Measurements from ENCODE around the gene ITGAE. TPM values are rescaled to one million over a fixed set of nuclear protein-coding genes. Genes with fewer than 3 reads are reported as not detected.
A peak's percentile ranks its signal among the peaks of the same experiment; 100 is the strongest.

The ITGAE gene
- total and polyA plus RNA-seq, 10 of the 15 experiments (the other 5 are each of a cell fraction or from before 2014, with no cell fraction given), result 13.1 to 161 (median 34.8) TPM

- ChIA-PET SMC1A (ENCODE audit: uncharacterized antibody, unreplicated experiment) (interaction anchor here (1.0 to 4.0 kb wide), 7 partner anchors 10 to 24 kb away, joined by 3 to 33 read pairs (median 6); partner anchors contain the start of gene HASPIN), CTCF (interaction anchor here (0.9 to 2.8 kb wide), 7 partner anchors 10 to 25 kb away, joined by 3 to 12 read pairs (median 4); partner anchors contain the start of gene HASPIN), RAD21 (ENCODE audit: unreplicated experiment) (interaction anchor here (1.2 to 3.5 kb wide), 3 partner anchors 11 to 17 kb away, joined by 4 to 27 read pairs (median 5); partner anchors contain the start of genes HASPIN and P2RX5), POLR2A (interaction anchor here (0.7 to 1.4 kb wide), 2 partner anchors 14 to 16 kb away, joined by 3 to 5 read pairs; no protein-coding TSS in a partner anchor)
- in situ Hi-C loops (cut with MboI) (loop anchor here (25.0 kb wide), 1 partner anchor 1499 kb away; no protein-coding TSS in a partner anchor), intact Hi-C loops (cut with micrococcal nuclease; ENCODE audit: unreplicated experiment) (no loop called here)
- Histone ChIP-seq H3K27ac (ENCODE audit: control insufficient read depth, insufficient read depth) (0 out of 2 replicates have a peak overlapping the region, but pooled peaks have one; percentile 4), H2AFZ (ENCODE audit: control insufficient read depth, low read depth, low read length) (no peak overlapping the region), H3K79me2 (ENCODE audit: control insufficient read depth, insufficient read depth, low read length) (no peaks in the 10 kb centered on the region), H3K4me2 (ENCODE audit: control insufficient read depth, insufficient read depth) (no peak overlapping the region; the same call in 1 of the 2 replicates), H3K27me3 (replicated peaks in 1 of 2; ENCODE audit: control insufficient read depth in 2 of 2, insufficient read depth in 2 of 2, low read length in 1 of 2) (no peaks in the 10 kb centered on the region), H3K4me1 (ENCODE audit: control insufficient read depth, insufficient read depth, low read length) (peaks cover 27% of the 10 kb centered on the region), H3K9ac (ENCODE audit: control insufficient read depth, insufficient read depth, low read length) (no peak overlapping the region; the same call in 1 of the 2 replicates), H4K20me1 (ENCODE audit: control insufficient read depth, insufficient read depth) (no peaks in the 10 kb centered on the region), H3K36me3 (ENCODE audit: control insufficient read depth in 2 of 2, insufficient read depth in 2 of 2, low read length in 1 of 2) (peaks cover 0 to 15% of the 10 kb centered on the region in 2 experiments; a peak in 2 of 4 replicates), H3K9me3 (replicated peaks; ENCODE audit: control insufficient read depth, insufficient read depth, low read length) (no peaks in the 10 kb centered on the region), H3K4me3 (no peak overlapping the region)
- FAIRE-seq (no peak), ATAC-seq (no peak), DNase-seq (ENCODE audit: low read depth, low spot score) (peak; percentile 37)
- WGBS (ENCODE audit: insufficient coverage, insufficient replicate concordance, low lambda C conversion rate, missing lambda C conversion rate), result 60% methylated on average over 13 of the region's 13 CpGs
- BruUV-seq (replicated peaks), result no TSS peak
- TF ChIP-seq FOXM1 (IDR thresholded peaks at IDR 0.05; ENCODE audit: low read depth, low read length) (no peak), WRNIP1 (IDR thresholded peaks at IDR 0.05; ENCODE audit: borderline replicate concordance, low read depth, low read length) (no peak), SPI1 (IDR thresholded peaks at IDR 0.05; ENCODE audit: borderline replicate concordance, insufficient read depth, low read depth, low read length) (no peak), TCF7 (IDR thresholded peaks at IDR 0.05; ENCODE audit: borderline replicate concordance) (no peak), RELB (IDR thresholded peaks at IDR 0.05; ENCODE audit: low read depth) (peak; percentile 64; the same call in 1 of the 2 replicates), TCF12 (IDR thresholded peaks at IDR 0.05; ENCODE audit: low read depth, low read length) (no peak), ZNF274 (IDR thresholded peaks at IDR 0.05; ENCODE audit: insufficient read depth, insufficient read length) (no peak), PRDM15 (CRISPR knock-in tag; IDR thresholded peaks at IDR 0.05) (no peak), CREM (IDR thresholded peaks at IDR 0.05; ENCODE audit: low read depth) (no peak), SMAD1 (IDR thresholded peaks at IDR 0.05; ENCODE audit: low read depth, partially characterized antibody) (no peak), SREBF2 (IDR thresholded peaks at IDR 0.05; ENCODE audit: low read length) (no peak), MTA3 (IDR thresholded peaks at IDR 0.05; ENCODE audit: borderline replicate concordance, low read length) (no peak), RBBP5 (conservative IDR thresholded peaks at IDR 0.05) (no peak), SIX5 (IDR thresholded peaks at IDR 0.05; ENCODE audit: low read depth, low read length, severe bottlenecking) (no peak), ZNF207 (IDR thresholded peaks at IDR 0.05; ENCODE audit: borderline replicate concordance) (no peak), KAT2A (conservative IDR thresholded peaks at IDR 0.05; ENCODE audit: control insufficient read depth, low read depth, low read length) (no peak), TAF1 (IDR thresholded peaks at IDR 0.05; ENCODE audit: borderline replicate concordance, low read depth, low read length) (no peak), ATF2 (IDR thresholded peaks at IDR 0.05; ENCODE audit: low read length) (peak; percentile 32; the same call in 1 of the 2 replicates)
Observed at GRCh38 chr17:3712811-3713463, 88.1 kb downstream of the ITGAE start.

Measured in GM12878 (cell line).